ENCODE measurements around the gene OTOR. TPM values are rescaled to one million over a fixed set of nuclear protein-coding genes. Genes with fewer than 3 reads are reported as not detected.

Gene OTOR
- not detected for total RNA-seq

GRCh38 chr20:16748308-16748900 lies at the start of gene OTOR:
OTOR (plus strand) TSS chr20:16748358; CDS start chr20:16748402, 44 bp downstream.
- DNase-seq = no peak

GRCh38 chr20:16699293-16699692 lies 48.9 kb upstream of the OTOR start:
- DNase-seq = no peak

- peak; percentile 12 for DNase-seq
Measured at GRCh38 chr20:16701296-16701695, 46.9 kb upstream of the OTOR start.

- DNase-seq = no peak
Measured at GRCh38 chr20:16703570-16703969, 44.6 kb upstream of the OTOR start.

- no peak for DNase-seq
Measured at GRCh38 chr20:16707674-16708073, 40.5 kb upstream of the OTOR start.

- DNase-seq = no peak
Measured at GRCh38 chr20:16708602-16709001, 39.6 kb upstream of the OTOR start.

GRCh38 chr20:16709017-16709416 lies 39.1 kb upstream of the OTOR start:
- no peak for DNase-seq

- no peak for DNase-seq
Measured at GRCh38 chr20:16710781-16711180, 37.4 kb upstream of the OTOR start.

GRCh38 chr20:16711661-16712258 lies 36.4 kb upstream of the OTOR start:
- DNase-seq = no peak

- no peak for DNase-seq
Measured at GRCh38 chr20:16712511-16712947, 35.6 kb upstream of the OTOR start.

- no peak for DNase-seq
Measured at GRCh38 chr20:16713066-16713465, 35.1 kb upstream of the OTOR start.

GRCh38 chr20:16714242-16714641 lies 33.9 kb upstream of the OTOR start:
- DNase-seq = no peak

- DNase-seq = no peak
Measured at GRCh38 chr20:16714751-16715150, 33.4 kb upstream of the OTOR start.

- no peak for DNase-seq
Measured at GRCh38 chr20:16719421-16719820, 28.7 kb upstream of the OTOR start.

GRCh38 chr20:16729080-16729479 lies 19.1 kb upstream of the OTOR start:
- DNase-seq = no peak

GRCh38 chr20:16729565-16730460 lies 18.3 kb upstream of the OTOR start, which contains the start of gene SNRPB2:
SNRPB2 (plus strand) TSS chr20:16730026; CDS start chr20:16731703, 1,677 bp downstream.
- DNase-seq = peak; percentile 85

GRCh38 chr20:16732506-16733152 lies 15.5 kb upstream of the OTOR start:
- no peak for DNase-seq

- DNase-seq = no peak
Measured at GRCh38 chr20:16740365-16741072, 7.6 kb upstream of the OTOR start.

GRCh38 chr20:16744178-16744807 lies 3.9 kb upstream of the OTOR start:
- DNase-seq = no peak

GRCh38 chr20:16745204-16745603 lies 3.0 kb upstream of the OTOR start:
- no peak for DNase-seq

GRCh38 chr20:16747291-16747811 lies 807 bp upstream of the OTOR start:
- no peak for DNase-seq

- no peak for DNase-seq
Measured at GRCh38 chr20:16749573-16749972, 1.4 kb downstream of the OTOR start.

Data from effector CD4-positive, alpha-beta T cell (primary cell).